Keratinocyte (primary cell): Measurements from ENCODE around the gene FRYL. TPM values are rescaled to one million over a fixed set of nuclear protein-coding genes. Genes with fewer than 3 reads are reported as not detected.

Source experiments
- DNase-seq: peaks from one replicate; pipeline ENCODE4 v3.0.0-alpha.2; 2011; ENCODE audit warnings: low read depth, missing footprints, low spot score
- FAIRE-seq: peaks from 2 replicates; lab custom pipeline; 2011; peaks lifted over from hg19 to GRCh38; lab: Jason Lieb, UNC
- H2AFZ ChIP-seq: 2 replicates; pipeline ENCODE4 v1.6.0; 2012; ENCODE audit warnings: low read length, control low read depth, inconsistent platforms; ENCODE audit not compliant: control insufficient read depth
- H3K27ac ChIP-seq: 2 replicates; pipeline ENCODE4 v1.5.1; 2011; ENCODE audit warnings: low read length; ENCODE audit not compliant: control insufficient read depth, insufficient read depth
- H3K27me3 ChIP-seq: 3 replicates; pipeline ENCODE4 v1.6.0; 2011; ENCODE audit warnings: low read length; ENCODE audit not compliant: control insufficient read depth, insufficient read depth; ENCODE audit errors: extremely low read depth
- H3K36me3 ChIP-seq, 2 experiments: 2 replicates in 1 of 2; 3 replicates in 1 of 2; pipeline ENCODE4 v1.5.1; 2011; ENCODE audit warnings: low read length in 2 of 2, mild to moderate bottlenecking in 1 of 2; ENCODE audit not compliant: control insufficient read depth in 2 of 2, insufficient read depth in 2 of 2; ENCODE audit errors: extremely low read depth in 1 of 2
- H3K4me1 ChIP-seq: 3 replicates; pipeline ENCODE4 v1.5.1; 2011; ENCODE audit warnings: low read length; ENCODE audit not compliant: control insufficient read depth, insufficient read depth; ENCODE audit errors: extremely low read depth
- H3K4me2 ChIP-seq: 3 replicates; pipeline ENCODE4 v1.6.0; 2011; ENCODE audit warnings: low read depth, low read length; ENCODE audit not compliant: control insufficient read depth, insufficient read depth; ENCODE audit errors: extremely low read depth
- H3K4me3 ChIP-seq, 3 experiments: fragments of 200-600 bp in 1 of 3; sonication (generic) in 1 of 3; 2 replicates in 2 of 3; 3 replicates in 1 of 3; pipeline ENCODE4 v1.5.1; 2011 to 2016; ENCODE audit warnings: low read length in 3 of 3, mild to moderate bottlenecking in 3 of 3, control low read depth in 2 of 3, inconsistent platforms in 1 of 3, low read depth in 1 of 3, mixed read lengths in 1 of 3, mixed run types in 1 of 3, moderate library complexity in 1 of 3; ENCODE audit not compliant: control insufficient read depth in 2 of 3, insufficient read depth in 2 of 3; ENCODE audit errors: extremely low read depth in 1 of 3
- H3K79me2 ChIP-seq: 2 replicates; pipeline ENCODE4 v1.6.0; 2012; ENCODE audit warnings: low read length; ENCODE audit not compliant: control insufficient read depth, insufficient read depth
- H3K9ac ChIP-seq: 3 replicates; pipeline ENCODE4 v1.6.0; 2011; ENCODE audit warnings: low read length; ENCODE audit not compliant: control insufficient read depth, insufficient read depth; ENCODE audit errors: extremely low read depth
- H3K9me1 ChIP-seq: 3 replicates; pipeline ENCODE4 v1.6.0; 2011; ENCODE audit warnings: low read length; ENCODE audit not compliant: control insufficient read depth, insufficient read depth; ENCODE audit errors: extremely low read depth
- H3K9me3 ChIP-seq: 2 replicates; pipeline ENCODE4 v1.5.1; 2012; ENCODE audit warnings: low read depth, low read length; ENCODE audit not compliant: control insufficient read depth
- H4K20me1 ChIP-seq: 3 replicates; pipeline ENCODE4 v1.6.0; 2011; ENCODE audit warnings: low read length; ENCODE audit not compliant: control insufficient read depth, insufficient read depth; ENCODE audit errors: extremely low read depth
- CTCF ChIP-seq, 3 experiments: IDR thresholded peaks in 1 of 3; conservative IDR thresholded peaks in 1 of 3; optimal IDR thresholded peaks in 1 of 3; 2 replicates in 2 of 3; 3 replicates in 1 of 3; pipeline versions ENCODE3 to v1.5.1; 2011; ENCODE audit warnings: low read length in 3 of 3, mild to moderate bottlenecking in 3 of 3, moderate library complexity in 2 of 3, control low read depth in 1 of 3, inconsistent platforms in 1 of 3; ENCODE audit not compliant: insufficient read depth in 2 of 3; ENCODE audit errors: extremely low read depth in 1 of 3
- EZH2 ChIP-seq: IDR thresholded peaks from one replicate; pipeline ENCODE4 v1.6.1; 2012; ENCODE audit warnings: inconsistent platforms, mild to moderate bottlenecking, low read length, moderate library complexity
- dilution Hi-C: fragments of 300-500 bp; cut with MboI; formaldehyde crosslinking; loops from one replicate; pipeline ENCODE4 v1.7.0; 2020; ENCODE audit warnings: low sequenced_read_pairs; ENCODE audit not compliant: extremely low pct_ligation_motif_present
- polyA plus RNA-seq, 5 experiments: library from polyadenylated mRNA; depleted of rRNA in 3 of 5; stranded (reverse) in 3 of 5; stranded (forward) in 1 of 5; unstranded in 1 of 5; fragments of >200 nt; gene quantifications; 1 replicate in 1 of 5; 2 replicates in 3 of 5; 3 replicates in 1 of 5; pipeline versions ENCODE4 v1.2.1 to v1.2.3, GENCODE V29; 2011 to 2012; ENCODE audit warnings: missing spikeins in 2 of 5, low read depth in 1 of 5, low replicate concordance in 1 of 5

Gene FRYL
- polyA plus RNA-seq, 1 donor (not counting 4 experiments of a cell fraction or from before 2014, with no cell fraction given) = 40.4 TPM

- peaks cover 15% of the 10 kb centered on the region for H3K4me1 ChIP-seq
- no peaks in the 10 kb centered on the region for H3K9me3 ChIP-seq
- no peak overlapping the region for H3K4me3 ChIP-seq
- peaks cover 3% of the 10 kb centered on the region for H4K20me1 ChIP-seq
- no peak overlapping the region for H3K4me2 ChIP-seq
- H3K9me1 ChIP-seq = no peaks in the 10 kb centered on the region
- dilution Hi-C loops = no loop called here
- peaks cover 0 to 3% of the 10 kb centered on the region in 2 experiments for H3K36me3 ChIP-seq
- H3K27ac ChIP-seq = no peak overlapping the region
- FAIRE-seq (peak; percentile 55), DNase-seq (no peak)
- H2AFZ ChIP-seq = no peak overlapping the region
- peaks cover 38% of the 10 kb centered on the region for H3K79me2 ChIP-seq
- no peaks in the 10 kb centered on the region for H3K27me3 ChIP-seq
- no peak for TF ChIP-seq CTCF (optimal IDR thresholded peaks at IDR 0.05 in 1 of 3, IDR thresholded peaks at IDR 0.05 in 1 of 3, conservative IDR thresholded peaks at IDR 0.05 in 1 of 3; ENCODE audit: extremely low read depth in 1 of 3, insufficient read depth in 2 of 3, low read length in 3 of 3)
- no peak for TF ChIP-seq EZH2
- no peak overlapping the region for H3K9ac ChIP-seq
Measured at GRCh38 chr4:48634688-48635308, 145.3 kb downstream of the FRYL start.

- Histone ChIP-seq H3K4me3 (no peak overlapping the region), H3K4me2 (no peak overlapping the region), H3K36me3 (peaks cover 0 to 3% of the 10 kb centered on the region in 2 experiments), H3K79me2 (peaks cover 34% of the 10 kb centered on the region), H3K9me1 (no peaks in the 10 kb centered on the region), H4K20me1 (peaks cover 3% of the 10 kb centered on the region), H3K9ac (no peak overlapping the region), H3K27me3 (no peaks in the 10 kb centered on the region), H3K9me3 (no peaks in the 10 kb centered on the region), H3K4me1 (peaks cover 14% of the 10 kb centered on the region), H3K27ac (no peak overlapping the region), H2AFZ (no peak overlapping the region)
- no peak for FAIRE-seq
- dilution Hi-C loops = no loop called here
- no peak for DNase-seq
- TF ChIP-seq CTCF (optimal IDR thresholded peaks at IDR 0.05 in 1 of 3, IDR thresholded peaks at IDR 0.05 in 1 of 3, conservative IDR thresholded peaks at IDR 0.05 in 1 of 3; ENCODE audit: extremely low read depth in 1 of 3, insufficient read depth in 2 of 3, low read length in 3 of 3) (no peak), EZH2 (no peak)
Measured at GRCh38 chr4:48633657-48634056, 146.4 kb downstream of the FRYL start.
